MM.1S (cell line): ENCODE measurements around the gene ANKRD12.

Source experiments
- DNase-seq: peaks from one replicate; pipeline ENCODE4 v3.0.0-alpha.2; 2015
- H2AFZ ChIP-seq: fragments of 300-600 bp; sonication (generic); 2 replicates; pipeline ENCODE4 v1.6.0; 2016; ENCODE audit warnings: antibody characterized with exemption, low read length
- H3F3A ChIP-seq: fragments of 300-600 bp; sonication (generic); 2 replicates; pipeline ENCODE4 v1.6.1; 2016; ENCODE audit warnings: mild to moderate bottlenecking, antibody characterized with exemption, low read length, moderate library complexity, mixed read lengths; ENCODE audit not compliant: insufficient read depth
- H3K27ac ChIP-seq: fragments of 300-600 bp; sonication (generic); 2 replicates; pipeline ENCODE4 v1.5.1; 2016; ENCODE audit warnings: mild to moderate bottlenecking, low read length
- H3K27me3 ChIP-seq: fragments of 300-600 bp; sonication (generic); replicated peaks from 2 replicates; pipeline ENCODE4 v1.6.0; 2016; ENCODE audit warnings: low read length; ENCODE audit not compliant: insufficient read depth
- H3K36me3 ChIP-seq: fragments of 300-600 bp; sonication (generic); replicated peaks from 2 replicates; pipeline ENCODE4 v1.6.1; 2016; ENCODE audit warnings: mild to moderate bottlenecking, low read length, mixed read lengths; ENCODE audit not compliant: insufficient read depth
- H3K4me1 ChIP-seq: fragments of 300-600 bp; sonication (generic); 2 replicates; pipeline ENCODE4 v1.6.1; 2016; ENCODE audit warnings: low read length, mixed read lengths
- H3K4me2 ChIP-seq: fragments of 300-600 bp; sonication (generic); 2 replicates; pipeline ENCODE4 v1.6.0; 2016; ENCODE audit warnings: low read depth, low read length
- H3K4me3 ChIP-seq: fragments of 300-600 bp; sonication (generic); 2 replicates; pipeline ENCODE4 v1.5.1; 2016; ENCODE audit warnings: low read length, mixed read lengths
- H3K79me2 ChIP-seq: fragments of 300-600 bp; sonication (generic); 2 replicates; pipeline ENCODE4 v1.6.1; 2016; ENCODE audit warnings: mixed run types, low read length, mixed read lengths
- H3K9ac ChIP-seq: fragments of 300-600 bp; sonication (generic); 2 replicates; pipeline ENCODE4 v1.6.1; 2016; ENCODE audit warnings: low read length, mixed read lengths
- H3K9me2 ChIP-seq: fragments of 300-600 bp; sonication (generic); replicated peaks from 2 replicates; pipeline ENCODE4 v1.6.1; 2016; ENCODE audit warnings: mild to moderate bottlenecking, low read length, mixed read lengths; ENCODE audit not compliant: insufficient read depth
- H3K9me3 ChIP-seq: fragments of 300-600 bp; sonication (generic); replicated peaks from 2 replicates; pipeline ENCODE4 v1.6.1; 2016; ENCODE audit warnings: mild to moderate bottlenecking, low read length, mixed read lengths; ENCODE audit not compliant: insufficient read depth
- H4K20me1 ChIP-seq: fragments of 300-600 bp; sonication (generic); 2 replicates; pipeline ENCODE4 v1.6.1; 2016; ENCODE audit warnings: mild to moderate bottlenecking, low read length, moderate library complexity, mixed read lengths; ENCODE audit not compliant: insufficient read depth
- EZH2 ChIP-seq: fragments of 300-600 bp; sonication (generic); optimal IDR thresholded peaks from 2 replicates; pipeline ENCODE3; 2017; ENCODE audit warnings: low read depth, mild to moderate bottlenecking, antibody characterized with exemption, low read length, mixed read lengths
- EZH2phosphoT487 ChIP-seq: fragments of 300-600 bp; sonication (generic); IDR thresholded peaks from 2 replicates; pipeline ENCODE4 v1.6.1; 2018; ENCODE audit warnings: antibody characterized with exemption, low read length
- TF ChIP-seq, protein P1 (sequence below): fragments of 300-600 bp; sonication (generic); IDR thresholded peaks from 2 replicates; pipeline ENCODE4 v1.5.1; 2016; ENCODE audit warnings: antibody characterized with exemption, low read length, mixed read lengths

Gene ANKRD12

GRCh38 chr18:9204659-9205058, 68.1 kb downstream of the ANKRD12 start:
- Histone ChIP-seq H4K20me1 (peaks cover 38% of the 10 kb centered on the region), H3K4me2 (no peak overlapping the region), H3K4me3 (no peak overlapping the region), H3K27ac (no peak overlapping the region), H3K36me3 (peaks cover 40% of the 10 kb centered on the region; the same call in 1 of the 2 replicates), H3K9ac (no peak overlapping the region), H3K9me3 (no peaks in the 10 kb centered on the region), H3K9me2 (no peaks in the 10 kb centered on the region), H2AFZ (no peak overlapping the region), H3K27me3 (no peaks in the 10 kb centered on the region), H3K79me2 (peaks cover 100% of the 10 kb centered on the region), H3K4me1 (peaks cover 22% of the 10 kb centered on the region), H3F3A (peaks cover 54% of the 10 kb centered on the region)
- TF ChIP-seq EZH2 (no peak), EZH2phosphoT487 (no peak)
- TF ChIP-seq, protein P1, sequence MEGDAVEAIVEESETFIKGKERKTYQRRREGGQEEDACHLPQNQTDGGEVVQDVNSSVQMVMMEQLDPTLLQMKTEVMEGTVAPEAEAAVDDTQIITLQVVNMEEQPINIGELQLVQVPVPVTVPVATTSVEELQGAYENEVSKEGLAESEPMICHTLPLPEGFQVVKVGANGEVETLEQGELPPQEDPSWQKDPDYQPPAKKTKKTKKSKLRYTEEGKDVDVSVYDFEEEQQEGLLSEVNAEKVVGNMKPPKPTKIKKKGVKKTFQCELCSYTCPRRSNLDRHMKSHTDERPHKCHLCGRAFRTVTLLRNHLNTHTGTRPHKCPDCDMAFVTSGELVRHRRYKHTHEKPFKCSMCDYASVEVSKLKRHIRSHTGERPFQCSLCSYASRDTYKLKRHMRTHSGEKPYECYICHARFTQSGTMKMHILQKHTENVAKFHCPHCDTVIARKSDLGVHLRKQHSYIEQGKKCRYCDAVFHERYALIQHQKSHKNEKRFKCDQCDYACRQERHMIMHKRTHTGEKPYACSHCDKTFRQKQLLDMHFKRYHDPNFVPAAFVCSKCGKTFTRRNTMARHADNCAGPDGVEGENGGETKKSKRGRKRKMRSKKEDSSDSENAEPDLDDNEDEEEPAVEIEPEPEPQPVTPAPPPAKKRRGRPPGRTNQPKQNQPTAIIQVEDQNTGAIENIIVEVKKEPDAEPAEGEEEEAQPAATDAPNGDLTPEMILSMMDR: no peak
- no peak for DNase-seq

DNA sequence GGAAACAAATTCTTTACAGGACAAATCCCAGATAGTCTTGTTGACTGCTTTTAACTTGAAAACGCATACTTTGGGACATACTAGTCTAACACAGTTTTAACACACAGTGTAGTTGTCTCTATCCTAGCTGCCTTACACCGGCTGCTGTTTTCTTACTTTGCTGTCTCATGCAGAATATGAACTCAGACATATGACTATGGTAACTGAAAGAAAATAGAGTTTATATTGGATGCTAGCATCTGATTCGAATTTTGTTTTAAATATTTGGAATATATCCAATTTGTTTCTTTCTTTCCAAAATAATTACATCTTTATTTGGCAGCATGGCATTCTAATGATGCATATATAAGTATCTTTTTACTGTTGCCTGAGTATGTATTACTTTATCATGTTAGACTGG, 69.8 kb downstream of the ANKRD12 start:
- Histone ChIP-seq H3K4me1 (peaks cover 29% of the 10 kb centered on the region), H3K27me3 (no peaks in the 10 kb centered on the region), H3K9me3 (no peaks in the 10 kb centered on the region), H3K36me3 (peaks cover 31% of the 10 kb centered on the region; the same call in 1 of the 2 replicates), H3K4me2 (no peak overlapping the region), H4K20me1 (peaks cover 32% of the 10 kb centered on the region), H3K79me2 (peaks cover 100% of the 10 kb centered on the region), H2AFZ (no peak overlapping the region), H3K9ac (no peak overlapping the region), H3K9me2 (no peaks in the 10 kb centered on the region), H3F3A (peaks cover 47% of the 10 kb centered on the region), H3K27ac (no peak overlapping the region), H3K4me3 (no peak overlapping the region)
- TF ChIP-seq, protein P1: no peak
- TF ChIP-seq EZH2 (no peak), EZH2phosphoT487 (no peak)
- DNase-seq: no peak

- Histone ChIP-seq H3K9ac (no peak overlapping the region), H3K9me3 (no peaks in the 10 kb centered on the region), H3K4me1 (peaks cover 29% of the 10 kb centered on the region), H3K79me2 (peaks cover 100% of the 10 kb centered on the region), H3F3A (peaks cover 66% of the 10 kb centered on the region), H3K27ac (no peak overlapping the region), H3K9me2 (no peaks in the 10 kb centered on the region), H3K36me3 (peaks cover 22% of the 10 kb centered on the region; the same call in 1 of the 2 replicates), H4K20me1 (peaks cover 27% of the 10 kb centered on the region), H3K4me2 (no peak overlapping the region), H2AFZ (no peak overlapping the region), H3K27me3 (no peaks in the 10 kb centered on the region), H3K4me3 (no peak overlapping the region)
- TF ChIP-seq EZH2phosphoT487: no peak
- TF ChIP-seq, protein P1: no peak
- no peak for TF ChIP-seq EZH2
- DNase-seq: no peak
These were observed 72.7 kb downstream of the ANKRD12 start for GRCh38 chr18:9209279-9209678.
